Measurements from ENCODE around the gene CFAP46. TPM values are rescaled to one million over a fixed set of nuclear protein-coding genes. Genes with fewer than 3 reads are reported as not detected.

CFAP46 gene
- polyA plus RNA-seq, 1 of the 3 experiments (the other 2 are of a cell fraction), result 3.9 TPM

DNA sequence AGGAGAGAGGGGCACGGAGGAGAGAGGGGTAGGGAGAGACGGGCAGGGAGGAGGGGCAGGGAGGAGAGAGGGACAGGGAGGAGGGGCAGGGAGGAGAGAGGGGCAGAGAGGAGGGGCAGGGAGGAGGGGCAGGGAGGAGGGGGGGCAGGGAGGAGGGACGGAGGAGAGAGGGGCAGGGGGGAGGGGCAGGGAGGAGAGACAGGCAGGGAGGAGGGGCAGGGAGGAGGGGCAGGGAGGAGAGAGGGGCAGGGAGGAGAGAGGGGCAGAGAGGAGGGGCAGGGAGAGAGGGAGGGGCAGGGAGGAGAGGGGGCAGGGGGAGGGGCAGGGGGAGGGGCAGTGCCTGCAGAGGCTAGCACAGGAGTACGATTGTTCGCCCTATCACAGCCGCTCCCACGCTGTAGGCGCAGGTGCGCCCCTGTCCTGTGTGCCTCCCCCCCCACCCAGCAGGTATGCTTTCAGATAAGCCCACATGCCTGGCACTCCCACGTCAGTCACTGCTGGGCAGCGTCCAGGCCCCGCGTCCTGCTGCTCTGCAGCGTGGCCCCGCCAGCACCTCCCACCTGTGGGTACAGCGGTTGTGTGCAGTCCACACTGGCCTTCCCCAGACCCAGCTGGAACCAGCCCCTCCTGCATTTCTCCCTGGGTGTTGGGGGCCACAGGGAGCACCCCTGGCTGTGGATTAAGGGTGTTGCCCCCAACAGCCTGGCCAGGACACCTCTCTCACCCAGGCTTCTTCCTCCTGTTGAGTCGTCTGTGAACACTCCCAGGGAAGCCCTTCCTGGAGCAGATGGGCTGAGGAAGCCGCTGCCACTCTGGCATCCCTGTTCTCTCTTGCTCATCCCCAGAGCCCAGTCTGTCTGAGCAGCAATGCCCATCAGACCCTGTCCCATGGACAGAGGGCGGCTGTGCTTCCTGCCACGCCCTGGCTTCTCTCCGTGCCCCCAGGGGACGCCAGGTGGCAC lies 167.2 kb downstream of the CFAP46 start:
- no peak for DNase-seq
- POLR2A ChIA-PET, result no interaction called here
- CTCF ChIA-PET, result interaction anchor here (1.0 kb wide), 1 partner anchor 81 kb away, joined by 3 read pairs; no protein-coding TSS in a partner anchor

DNA sequence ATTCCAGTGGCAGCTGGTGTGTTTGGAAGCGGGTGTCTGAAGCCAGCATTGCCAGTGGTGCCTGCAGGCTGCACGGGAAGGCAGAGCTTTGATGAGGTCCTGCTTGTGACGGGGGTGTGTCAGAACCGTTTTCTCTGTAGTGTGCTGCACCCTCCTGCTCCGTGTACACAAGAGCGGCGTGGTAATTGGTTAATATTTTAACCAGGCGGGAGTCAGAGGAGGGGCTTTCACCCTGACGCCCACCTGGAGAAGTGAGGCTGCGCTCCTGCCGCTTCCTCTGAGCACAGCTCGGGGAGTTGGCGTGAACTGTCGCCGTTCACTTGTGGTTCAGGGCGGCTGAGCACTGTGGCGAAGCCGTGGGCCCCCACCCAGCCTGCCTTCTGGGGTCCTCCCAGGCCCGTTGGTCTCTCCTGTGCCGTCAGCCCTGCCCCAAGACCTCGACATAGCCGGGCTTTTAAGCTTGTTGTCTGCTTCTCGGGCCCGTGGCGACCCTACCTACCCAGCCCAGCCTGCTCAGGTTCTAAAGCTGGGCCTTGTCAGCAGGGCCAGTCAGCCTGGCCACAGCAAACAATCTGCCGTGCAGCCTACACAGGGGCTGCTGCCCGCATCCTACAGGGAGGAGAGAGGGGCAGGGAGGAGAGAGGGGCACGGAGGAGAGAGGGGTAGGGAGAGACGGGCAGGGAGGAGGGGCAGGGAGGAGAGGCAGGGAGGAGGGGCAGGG lies 168.0 kb downstream of the CFAP46 start:
- H3K4me2 ChIP-seq, result no peak overlapping the region
- TF ChIP-seq, protein P1, sequence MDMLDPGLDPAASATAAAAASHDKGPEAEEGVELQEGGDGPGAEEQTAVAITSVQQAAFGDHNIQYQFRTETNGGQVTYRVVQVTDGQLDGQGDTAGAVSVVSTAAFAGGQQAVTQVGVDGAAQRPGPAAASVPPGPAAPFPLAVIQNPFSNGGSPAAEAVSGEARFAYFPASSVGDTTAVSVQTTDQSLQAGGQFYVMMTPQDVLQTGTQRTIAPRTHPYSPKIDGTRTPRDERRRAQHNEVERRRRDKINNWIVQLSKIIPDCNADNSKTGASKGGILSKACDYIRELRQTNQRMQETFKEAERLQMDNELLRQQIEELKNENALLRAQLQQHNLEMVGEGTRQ (IDR thresholded peaks at IDR 0.05; ENCODE audit: borderline replicate concordance, low read depth, low read length), result no peak
- no peak for TF ChIP-seq RXRA (IDR thresholded peaks at IDR 0.05; ENCODE audit: borderline replicate concordance, low read depth)
- TF ChIP-seq TEAD4 (IDR thresholded peaks at IDR 0.05; ENCODE audit: borderline replicate concordance, insufficient read depth), result no peak
- no peak for TF ChIP-seq RFX5 (IDR thresholded peaks at IDR 0.05; ENCODE audit: low read length)
- TF ChIP-seq, protein P2, sequence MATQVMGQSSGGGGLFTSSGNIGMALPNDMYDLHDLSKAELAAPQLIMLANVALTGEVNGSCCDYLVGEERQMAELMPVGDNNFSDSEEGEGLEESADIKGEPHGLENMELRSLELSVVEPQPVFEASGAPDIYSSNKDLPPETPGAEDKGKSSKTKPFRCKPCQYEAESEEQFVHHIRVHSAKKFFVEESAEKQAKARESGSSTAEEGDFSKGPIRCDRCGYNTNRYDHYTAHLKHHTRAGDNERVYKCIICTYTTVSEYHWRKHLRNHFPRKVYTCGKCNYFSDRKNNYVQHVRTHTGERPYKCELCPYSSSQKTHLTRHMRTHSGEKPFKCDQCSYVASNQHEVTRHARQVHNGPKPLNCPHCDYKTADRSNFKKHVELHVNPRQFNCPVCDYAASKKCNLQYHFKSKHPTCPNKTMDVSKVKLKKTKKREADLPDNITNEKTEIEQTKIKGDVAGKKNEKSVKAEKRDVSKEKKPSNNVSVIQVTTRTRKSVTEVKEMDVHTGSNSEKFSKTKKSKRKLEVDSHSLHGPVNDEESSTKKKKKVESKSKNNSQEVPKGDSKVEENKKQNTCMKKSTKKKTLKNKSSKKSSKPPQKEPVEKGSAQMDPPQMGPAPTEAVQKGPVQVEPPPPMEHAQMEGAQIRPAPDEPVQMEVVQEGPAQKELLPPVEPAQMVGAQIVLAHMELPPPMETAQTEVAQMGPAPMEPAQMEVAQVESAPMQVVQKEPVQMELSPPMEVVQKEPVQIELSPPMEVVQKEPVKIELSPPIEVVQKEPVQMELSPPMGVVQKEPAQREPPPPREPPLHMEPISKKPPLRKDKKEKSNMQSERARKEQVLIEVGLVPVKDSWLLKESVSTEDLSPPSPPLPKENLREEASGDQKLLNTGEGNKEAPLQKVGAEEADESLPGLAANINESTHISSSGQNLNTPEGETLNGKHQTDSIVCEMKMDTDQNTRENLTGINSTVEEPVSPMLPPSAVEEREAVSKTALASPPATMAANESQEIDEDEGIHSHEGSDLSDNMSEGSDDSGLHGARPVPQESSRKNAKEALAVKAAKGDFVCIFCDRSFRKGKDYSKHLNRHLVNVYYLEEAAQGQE (IDR thresholded peaks at IDR 0.05; ENCODE audit: low read depth, low read length), result no peak
- no peak for TF ChIP-seq SIN3A (IDR thresholded peaks at IDR 0.05; ENCODE audit: borderline replicate concordance, low read depth, low read length)
- no peak for TF ChIP-seq FOSL2 (IDR thresholded peaks at IDR 0.05; ENCODE audit: borderline replicate concordance, low read depth)
- TF ChIP-seq RCOR1 (IDR thresholded peaks at IDR 0.05; ENCODE audit: low read length), result no peak
- TF ChIP-seq, protein P3, sequence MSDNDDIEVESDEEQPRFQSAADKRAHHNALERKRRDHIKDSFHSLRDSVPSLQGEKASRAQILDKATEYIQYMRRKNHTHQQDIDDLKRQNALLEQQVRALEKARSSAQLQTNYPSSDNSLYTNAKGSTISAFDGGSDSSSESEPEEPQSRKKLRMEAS (IDR thresholded peaks at IDR 0.05; ENCODE audit: low read depth), result no peak

More for the DNA sequence above, 167.2 kb downstream of the CFAP46 start:
- no peaks in the 10 kb centered on the region for H3K9me2 ChIP-seq
- no peaks in the 10 kb centered on the region for H3K36me3 ChIP-seq (replicated peaks in 1 of 2; ENCODE audit: control insufficient read depth in 1 of 2, insufficient read depth in 2 of 2, low read length in 1 of 2)
- H3K79me2 ChIP-seq (ENCODE audit: insufficient read depth), result no peaks in the 10 kb centered on the region
- WGBS (ENCODE audit: low lambda C conversion rate), result 91% methylated on average over 19 of the region's 22 CpGs
- no peaks in the 10 kb centered on the region; a peak in 1 of 4 replicates for H3K4me1 ChIP-seq (ENCODE audit: control insufficient read depth in 1 of 2, insufficient read depth in 2 of 2, low read depth in 1 of 2, low read length in 1 of 2)
- H2AFZ ChIP-seq (ENCODE audit: low read depth), result no peak overlapping the region
- no peaks in the 10 kb centered on the region for H3F3A ChIP-seq (replicated peaks; ENCODE audit: insufficient read depth)
- no peaks in the 10 kb centered on the region for H3K27me3 ChIP-seq (ENCODE audit: insufficient read depth)
- no peak overlapping the region for H3K27ac ChIP-seq (ENCODE audit: low read depth in 2 of 2, low read length in 1 of 2)
- no peak overlapping the region for H3K4me3 ChIP-seq (ENCODE audit: low read depth in 2 of 2, low read length in 1 of 2)
- no peak overlapping the region for H3K4me2 ChIP-seq
- no peaks in the 10 kb centered on the region for H3K9me3 ChIP-seq
- H3K9ac ChIP-seq, result no peak overlapping the region
- no peaks in the 10 kb centered on the region for H4K20me1 ChIP-seq (ENCODE audit: insufficient read depth)
- TF ChIP-seq TCF12 (IDR thresholded peaks at IDR 0.05), result no peak
- no peak for TF ChIP-seq MEF2A (IDR thresholded peaks at IDR 0.05; ENCODE audit: borderline replicate concordance, low read depth)
- TF ChIP-seq JUND (IDR thresholded peaks at IDR 0.05), result no peak
- TF ChIP-seq, protein P4, sequence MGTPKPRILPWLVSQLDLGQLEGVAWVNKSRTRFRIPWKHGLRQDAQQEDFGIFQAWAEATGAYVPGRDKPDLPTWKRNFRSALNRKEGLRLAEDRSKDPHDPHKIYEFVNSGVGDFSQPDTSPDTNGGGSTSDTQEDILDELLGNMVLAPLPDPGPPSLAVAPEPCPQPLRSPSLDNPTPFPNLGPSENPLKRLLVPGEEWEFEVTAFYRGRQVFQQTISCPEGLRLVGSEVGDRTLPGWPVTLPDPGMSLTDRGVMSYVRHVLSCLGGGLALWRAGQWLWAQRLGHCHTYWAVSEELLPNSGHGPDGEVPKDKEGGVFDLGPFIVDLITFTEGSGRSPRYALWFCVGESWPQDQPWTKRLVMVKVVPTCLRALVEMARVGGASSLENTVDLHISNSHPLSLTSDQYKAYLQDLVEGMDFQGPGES (IDR thresholded peaks at IDR 0.05; ENCODE audit: low read depth, low read length), result no peak
- TF ChIP-seq, protein P5, sequence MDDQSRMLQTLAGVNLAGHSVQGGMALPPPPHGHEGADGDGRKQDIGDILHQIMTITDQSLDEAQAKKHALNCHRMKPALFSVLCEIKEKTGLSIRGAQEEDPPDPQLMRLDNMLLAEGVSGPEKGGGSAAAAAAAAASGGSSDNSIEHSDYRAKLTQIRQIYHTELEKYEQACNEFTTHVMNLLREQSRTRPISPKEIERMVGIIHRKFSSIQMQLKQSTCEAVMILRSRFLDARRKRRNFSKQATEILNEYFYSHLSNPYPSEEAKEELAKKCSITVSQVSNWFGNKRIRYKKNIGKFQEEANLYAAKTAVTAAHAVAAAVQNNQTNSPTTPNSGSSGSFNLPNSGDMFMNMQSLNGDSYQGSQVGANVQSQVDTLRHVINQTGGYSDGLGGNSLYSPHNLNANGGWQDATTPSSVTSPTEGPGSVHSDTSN (IDR thresholded peaks at IDR 0.05), result no peak
- TF ChIP-seq EP300 (IDR thresholded peaks at IDR 0.05; ENCODE audit: borderline replicate concordance in 1 of 2, low read depth in 1 of 2, low read length in 1 of 2), result no peak
- TF ChIP-seq, protein P3 (IDR thresholded peaks at IDR 0.05; ENCODE audit: low read depth), result no peak
- no peak for TF ChIP-seq EZH2phosphoT487 (IDR thresholded peaks at IDR 0.05; ENCODE audit: borderline replicate concordance, low read depth)
- no peak for TF ChIP-seq TAF1 (IDR thresholded peaks at IDR 0.05; ENCODE audit: borderline replicate concordance, low read depth, low read length)
- TF ChIP-seq CHD2 (IDR thresholded peaks at IDR 0.05; ENCODE audit: low read length, partially characterized antibody), result no peak
- no peak for TF ChIP-seq GATA2 (CRISPR knock-in tag; IDR thresholded peaks at IDR 0.05)

More for the DNA sequence above, 168.0 kb downstream of the CFAP46 start:
- WGBS (ENCODE audit: low lambda C conversion rate), result 85% methylated on average over 18 of the region's 29 CpGs
- no peaks in the 10 kb centered on the region for H3K9me2 ChIP-seq
- H3K9ac ChIP-seq, result no peak overlapping the region
- H3K9me3 ChIP-seq, result no peaks in the 10 kb centered on the region
- ChIA-PET CTCF (interaction anchor here (1.8 kb wide), 1 partner anchor 120 kb away, joined by 5 read pairs; no protein-coding TSS in a partner anchor), POLR2A (no interaction called here)
- H3K27ac ChIP-seq (ENCODE audit: low read depth in 2 of 2, low read length in 1 of 2), result no peak overlapping the region
- no peak overlapping the region for H3K4me3 ChIP-seq (ENCODE audit: low read depth in 2 of 2, low read length in 1 of 2)
- no peaks in the 10 kb centered on the region; a peak in 1 of 4 replicates for H3K4me1 ChIP-seq (ENCODE audit: control insufficient read depth in 1 of 2, insufficient read depth in 2 of 2, low read depth in 1 of 2, low read length in 1 of 2)
- H3K27me3 ChIP-seq (ENCODE audit: insufficient read depth), result no peaks in the 10 kb centered on the region
- no peaks in the 10 kb centered on the region for H4K20me1 ChIP-seq (ENCODE audit: insufficient read depth)
- no peak for DNase-seq
- H3F3A ChIP-seq (replicated peaks; ENCODE audit: insufficient read depth), result no peaks in the 10 kb centered on the region
- H3K79me2 ChIP-seq (ENCODE audit: insufficient read depth), result no peaks in the 10 kb centered on the region
- H3K36me3 ChIP-seq (replicated peaks in 1 of 2; ENCODE audit: control insufficient read depth in 1 of 2, insufficient read depth in 2 of 2, low read length in 1 of 2), result no peaks in the 10 kb centered on the region
- H2AFZ ChIP-seq (ENCODE audit: low read depth), result no peak overlapping the region
